Caco-2 (cell line): ENCODE results near the gene COX14. TPM values are rescaled to one million over a fixed set of nuclear protein-coding genes. Genes with fewer than 3 reads are reported as not detected.

ENCODE experiments used
- BruUV-seq: library from RNA; stranded (reverse); fragments of 400-500 nt; replicated peaks from 2 replicates; lab custom pipeline; 2021; lab: Mats Ljungman, UMichigan
- CTCF ChIA-PET: fragments of 300-600 bp; sonication (Branson Sonifier 250); formaldehyde crosslinking; loops from one replicate; lab custom pipeline; 2022; ENCODE audit warnings: antibody characterized with exemption; lab: Charles Lee
- POLR2A ChIA-PET: fragments of 300-600 bp; sonication (Branson Sonifier 250); formaldehyde crosslinking; loops from one replicate; lab custom pipeline; 2022; ENCODE audit warnings: antibody characterized with exemption; lab: Charles Lee
- DNase-seq, 2 experiments: peaks; one replicate each; pipeline versions ENCODE4 v3.0.0 to v3.0.0-alpha.2; 2020 to 2022
- H3K27me3 ChIP-seq: replicated peaks from 2 replicates; pipeline ENCODE4 v1.6.0; 2011; ENCODE audit warnings: low read length; ENCODE audit not compliant: control insufficient read depth, insufficient read depth
- H3K36me3 ChIP-seq: 2 replicates; pipeline ENCODE4 v1.5.1; 2011; ENCODE audit warnings: low read length; ENCODE audit not compliant: control insufficient read depth, insufficient read depth
- H3K4me1 ChIP-seq: fragments of 250-450 bp; sonication (Bioruptor Pico); 2 replicates; pipeline ENCODE4 v1.5.1; 2020; ENCODE audit warnings: mild to moderate bottlenecking
- H3K4me3 ChIP-seq: 2 replicates; pipeline ENCODE4 v1.5.1; 2011; ENCODE audit warnings: low read depth, mild to moderate bottlenecking, control low read depth, low read length
- H3K9me3 ChIP-seq: fragments of 250-450 bp; sonication (Bioruptor Pico); 2 replicates; pipeline ENCODE4 v1.5.1; 2020; ENCODE audit warnings: mild to moderate bottlenecking, moderate library complexity
- H3K27ac Mint-ChIP-seq: one replicate; pipeline ENCODE4 v1.8.0; 2022; ENCODE audit warnings: mixed read lengths; ENCODE audit not compliant: unreplicated experiment
- H3K27me3 Mint-ChIP-seq: one replicate; pipeline ENCODE4 v1.8.0; 2022; ENCODE audit warnings: mixed read lengths; ENCODE audit not compliant: insufficient read depth, unreplicated experiment
- H3K36me3 Mint-ChIP-seq: one replicate; pipeline ENCODE4 v1.8.0; 2022; ENCODE audit warnings: mild to moderate bottlenecking, mixed read lengths; ENCODE audit not compliant: insufficient read depth, unreplicated experiment
- H3K4me1 Mint-ChIP-seq: one replicate; pipeline ENCODE4 v1.8.0; 2022; ENCODE audit warnings: low read depth, mixed read lengths; ENCODE audit not compliant: unreplicated experiment
- H3K4me3 Mint-ChIP-seq: one replicate; pipeline ENCODE4 v1.8.0; 2022; ENCODE audit warnings: mild to moderate bottlenecking, moderate library complexity, mixed read lengths; ENCODE audit not compliant: unreplicated experiment
- H3K9me3 Mint-ChIP-seq: one replicate; pipeline ENCODE4 v1.8.0; 2022; ENCODE audit warnings: mixed read lengths; ENCODE audit not compliant: unreplicated experiment
- CTCF ChIP-seq, 2 experiments: fragments of 200-600 bp in 1 of 2; IDR thresholded peaks; 1 replicate in 1 of 2; 2 replicates in 1 of 2; pipeline versions ENCODE4 v1.5.1 to v1.8.0; 2011 to 2022; ENCODE audit warnings: antibody characterized with exemption in 1 of 2, control low read depth in 1 of 2, inconsistent platforms in 1 of 2, low read depth in 1 of 2, low read length in 1 of 2, mild to moderate bottlenecking in 1 of 2, moderate library complexity in 1 of 2; ENCODE audit not compliant: insufficient read depth in 1 of 2, severe bottlenecking in 1 of 2, unreplicated experiment in 1 of 2
- intact Hi-C: fragments of 100-400 bp; cut with micrococcal nuclease; formaldehyde crosslinking; loops from one replicate; pipeline ENCODE4 v1.10.0; 2022; ENCODE audit not compliant: unreplicated experiment
- total RNA-seq: library from RNA; stranded (reverse); gene quantifications from 2 replicates; pipeline ENCODE4 v1.2.3, GENCODE V29; 2022

Gene COX14
- total RNA-seq, 1 experiment from 2014 or later = 86.3 TPM

DNA sequence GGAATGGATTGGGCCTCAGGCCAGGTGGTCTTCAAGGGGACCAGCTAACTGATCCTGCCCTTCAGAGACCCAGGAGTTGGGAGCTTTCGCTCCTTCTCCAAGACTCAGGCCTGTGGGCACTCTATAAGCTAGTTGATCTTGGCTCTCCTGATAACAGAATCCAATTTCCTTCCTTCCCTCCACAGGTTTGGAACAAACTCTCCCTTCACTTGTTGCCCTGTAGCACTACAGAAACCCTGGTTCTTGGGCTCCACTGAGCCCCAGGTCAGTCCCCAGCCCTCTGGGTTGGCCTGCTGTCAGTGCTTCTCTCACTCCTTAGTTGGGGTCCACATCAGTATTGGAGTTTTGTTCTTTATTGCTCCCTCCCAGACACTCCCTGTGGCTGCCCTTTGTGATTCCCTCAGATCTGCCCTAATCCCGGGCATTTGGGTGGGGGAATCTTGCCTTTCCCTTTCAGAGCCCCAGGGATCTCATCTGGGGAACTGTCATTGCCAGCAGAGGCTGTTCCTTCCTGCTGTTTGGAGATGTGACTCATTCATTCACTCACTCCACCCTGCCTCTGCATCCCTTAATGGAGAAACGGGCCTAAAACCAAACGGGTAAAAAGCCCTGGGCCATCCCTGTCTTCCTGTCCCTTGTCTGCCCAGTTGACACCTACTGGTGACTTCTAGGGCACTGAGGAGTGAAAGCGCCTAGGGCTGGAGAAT lies 12.6 kb upstream of the COX14 start:
- H3K36me3 Mint-ChIP-seq = peaks cover 79% of the 10 kb centered on the region
- DNase-seq = no peak
- BruUV-seq = TSS peak; percentile 22
- no peaks in the 10 kb centered on the region for H3K27me3 Mint-ChIP-seq
- Histone ChIP-seq H3K4me1 (peaks cover 16% of the 10 kb centered on the region), H3K9me3 (no peaks in the 10 kb centered on the region), H3K4me3 (no peak overlapping the region), H3K27me3 (no peaks in the 10 kb centered on the region), H3K36me3 (peaks cover 14% of the 10 kb centered on the region)
- H3K27ac Mint-ChIP-seq = no peak overlapping the region
- no peak overlapping the region for H3K4me3 Mint-ChIP-seq
- POLR2A ChIA-PET = interaction anchor here (2.1 kb wide), 1 partner anchor 11 kb away, joined by 12 read pairs; no protein-coding TSS in a partner anchor
- intact Hi-C loops = no loop called here
- TF ChIP-seq CTCF (IDR thresholded peaks at IDR 0.05; ENCODE audit: insufficient read depth in 1 of 2, low read depth in 1 of 2, low read length in 1 of 2, severe bottlenecking in 1 of 2, unreplicated experiment in 1 of 2) = no peak
- H3K4me1 Mint-ChIP-seq = peaks cover 12% of the 10 kb centered on the region
- H3K9me3 Mint-ChIP-seq = no peaks in the 10 kb centered on the region
- CTCF ChIA-PET = interaction anchor here (3.4 kb wide), 1 partner anchor 11 kb away, joined by 53 read pairs; the partner anchor contains the start of gene COX14

DNA sequence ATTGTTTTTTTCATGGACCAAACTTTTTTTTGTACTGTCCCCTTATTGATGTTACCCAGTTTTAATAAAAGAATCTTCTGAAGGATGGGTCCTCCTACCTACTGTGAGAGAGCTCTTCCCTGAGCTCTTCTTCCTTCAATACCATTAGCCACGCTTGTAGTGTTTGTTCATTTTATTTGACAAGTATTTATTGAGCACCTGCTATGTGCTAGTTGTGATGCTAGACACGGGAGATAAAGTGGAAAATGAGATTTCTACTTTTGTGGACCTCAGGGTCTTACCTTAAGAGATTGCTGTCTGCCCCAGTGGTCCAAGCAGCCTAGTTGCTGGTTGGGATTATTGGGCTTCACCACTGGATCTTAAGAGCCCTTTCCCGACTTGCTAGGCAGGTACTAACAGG lies 11.5 kb upstream of the COX14 start:
- Histone ChIP-seq H3K27me3 (no peaks in the 10 kb centered on the region), H3K36me3 (peaks cover 13% of the 10 kb centered on the region), H3K4me1 (peaks cover 27% of the 10 kb centered on the region), H3K9me3 (no peaks in the 10 kb centered on the region), H3K4me3 (no peak overlapping the region)
- no peak for TF ChIP-seq CTCF (IDR thresholded peaks at IDR 0.05; ENCODE audit: insufficient read depth in 1 of 2, low read depth in 1 of 2, low read length in 1 of 2, severe bottlenecking in 1 of 2, unreplicated experiment in 1 of 2)
- Mint-ChIP-seq H3K27me3 (no peaks in the 10 kb centered on the region), H3K4me3 (no peak overlapping the region), H3K36me3 (peaks cover 68% of the 10 kb centered on the region), H3K4me1 (peaks cover 14% of the 10 kb centered on the region), H3K27ac (no peak overlapping the region), H3K9me3 (no peaks in the 10 kb centered on the region)
- no peak for DNase-seq
- no TSS peak for BruUV-seq
- intact Hi-C loops = no loop called here
- ChIA-PET POLR2A (interaction anchor here (0.6 to 2.1 kb wide), 2 partner anchors 10 to 418 kb away, joined by 3 to 12 read pairs; no protein-coding TSS in a partner anchor), CTCF (interaction anchor here (0.7 to 3.4 kb wide), 7 partner anchors 10 to 116 kb away, joined by 3 to 53 read pairs (median 5); partner anchors contain the start of genes CERS5, COX14 and SMARCD1)

DNA sequence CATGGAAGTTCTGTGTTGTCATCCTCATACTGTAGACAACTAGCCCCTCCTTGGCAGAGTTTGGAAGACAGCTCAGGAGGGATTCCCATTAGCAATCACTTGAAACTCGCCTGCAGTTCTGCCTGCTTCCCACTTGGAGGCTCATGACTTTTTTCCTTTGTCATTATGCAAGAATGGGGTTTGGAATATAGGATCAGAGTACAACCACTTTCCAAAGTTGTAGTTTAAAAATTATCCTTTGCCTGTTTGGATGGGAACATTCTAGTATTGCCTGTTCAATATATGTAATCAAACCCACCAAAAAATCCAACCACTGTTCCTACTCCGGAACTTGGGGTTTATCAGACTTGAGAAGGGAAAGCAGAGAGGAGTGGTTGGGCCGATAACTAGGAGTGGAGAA lies 10.4 kb upstream of the COX14 start:
- Histone ChIP-seq H3K36me3 (peaks cover 8% of the 10 kb centered on the region), H3K9me3 (no peaks in the 10 kb centered on the region), H3K4me1 (peaks cover 30% of the 10 kb centered on the region), H3K4me3 (no peak overlapping the region), H3K27me3 (no peaks in the 10 kb centered on the region)
- BruUV-seq = no TSS peak
- TF ChIP-seq CTCF (IDR thresholded peaks at IDR 0.05; ENCODE audit: insufficient read depth in 1 of 2, low read depth in 1 of 2, low read length in 1 of 2, severe bottlenecking in 1 of 2, unreplicated experiment in 1 of 2) = peak; percentile 66 to 77
- ChIA-PET CTCF (interaction anchor here (0.7 to 3.4 kb wide), 8 partner anchors 9 to 74 kb away, joined by 3 to 53 read pairs (median 4); partner anchors contain the start of genes CERS5, COX14 and SMARCD1), POLR2A (interaction anchor here (0.6 to 2.1 kb wide), 3 partner anchors 9 to 447 kb away, joined by 6 to 12 read pairs (median 8); partner anchors contain the start of gene COX14)
- Mint-ChIP-seq H3K9me3 (no peaks in the 10 kb centered on the region), H3K27ac (no peak overlapping the region), H3K4me3 (no peak overlapping the region), H3K4me1 (peaks cover 19% of the 10 kb centered on the region), H3K27me3 (no peaks in the 10 kb centered on the region), H3K36me3 (peaks cover 57% of the 10 kb centered on the region)
- DNase-seq = peak in 1 of 2 experiments; percentile 57
- intact Hi-C loops = loop anchor here (1.0 kb wide), 2 partner anchors 10 to 26 kb away; no protein-coding TSS in a partner anchor
